Panc1 (cell line): Measurements from ENCODE around the gene RRP1. TPM values are rescaled to one million over a fixed set of nuclear protein-coding genes. Genes with fewer than 3 reads are reported as not detected.

Source experiments
- total RNA-seq: library from RNA; stranded (reverse); gene quantifications from one replicate; pipeline ENCODE4 v1.2.1, GENCODE V29; 2021; ENCODE audit not compliant: unreplicated experiment

Gene RRP1
- total RNA-seq, 1 experiment from 2014 or later = 41.8 TPM

Other genes starting within 250 kb of the RRP1 start
- 4.2 TPM for gene HSF2BP, start 130.1 kb upstream of the RRP1 start, total RNA-seq
- gene RRP1B, start 130.0 kb upstream of the RRP1 start, total RNA-seq = 30.7 TPM
- gene PDXK, start 70.4 kb upstream of the RRP1 start, total RNA-seq = 184 TPM
- 72.5 TPM for gene CSTB, start 13.3 kb upstream of the RRP1 start, total RNA-seq
- gene AGPAT3, start 75.6 kb downstream of the RRP1 start, total RNA-seq = 40.1 TPM
- gene TRAPPC10, start 222.7 kb downstream of the RRP1 start, total RNA-seq = 34.5 TPM